ENCODE measurements around the gene SPRY1.
A peak's percentile ranks its signal among the peaks of the same experiment; 100 is the strongest.

SPRY1 gene

GRCh38 chr4:123435246-123436113, 38.9 kb downstream of the SPRY1 start:
- H3K27ac ChIP-seq, result no peak overlapping the region
- no peak for DNase-seq (ENCODE audit: low read depth, low spot score)

GRCh38 chr4:123438031-123438430, 41.4 kb downstream of the SPRY1 start:
- H3K27ac ChIP-seq, result no peak overlapping the region
- DNase-seq (ENCODE audit: low read depth, low spot score), result no peak

- no peak for DNase-seq (ENCODE audit: low read depth, low spot score)
- no peak overlapping the region for H3K27ac ChIP-seq
Observed at GRCh38 chr4:123443401-123444289, 47.0 kb downstream of the SPRY1 start.

- DNase-seq (ENCODE audit: low read depth, low spot score), result no peak
- no peak overlapping the region for H3K27ac ChIP-seq
Observed at GRCh38 chr4:123444290-123444731, 47.7 kb downstream of the SPRY1 start.

GRCh38 chr4:123446865-123447474, 50.4 kb downstream of the SPRY1 start:
- H3K27ac ChIP-seq, result no peak overlapping the region
- no peak for DNase-seq (ENCODE audit: low read depth, low spot score)

GRCh38 chr4:123449362-123449761, 52.8 kb downstream of the SPRY1 start:
- H3K27ac ChIP-seq, result no peak overlapping the region
- DNase-seq (ENCODE audit: low read depth, low spot score), result no peak

- peak; percentile 60 for DNase-seq (ENCODE audit: low read depth, low spot score)
- no peak overlapping the region for H3K27ac ChIP-seq
Observed at GRCh38 chr4:123449780-123450179, 53.2 kb downstream of the SPRY1 start.

- no peak overlapping the region for H3K27ac ChIP-seq
- DNase-seq (ENCODE audit: low read depth, low spot score), result no peak
Observed at GRCh38 chr4:123450393-123450792, 53.8 kb downstream of the SPRY1 start.

GRCh38 chr4:123452616-123453015, 56.0 kb downstream of the SPRY1 start:
- no peak overlapping the region for H3K27ac ChIP-seq
- DNase-seq (ENCODE audit: low read depth, low spot score), result peak; percentile 87

- no peak overlapping the region for H3K27ac ChIP-seq
Observed at GRCh38 chr4:123453061-123453680, 56.6 kb downstream of the SPRY1 start.

More at GRCh38 chr4:123453061-123453680, 56.6 kb downstream of the SPRY1 start:
- no peak for DNase-seq (ENCODE audit: low read depth, low spot score)
